MM.1S (cell line): ENCODE measurements around the gene CLEC9A.

ENCODE experiments used
- DNase-seq: peaks from one replicate; pipeline ENCODE4 v3.0.0-alpha.2; 2015
- H2AFZ ChIP-seq: fragments of 300-600 bp; sonication (generic); 2 replicates; pipeline ENCODE4 v1.6.0; 2016; ENCODE audit warnings: antibody characterized with exemption, low read length
- H3F3A ChIP-seq: fragments of 300-600 bp; sonication (generic); 2 replicates; pipeline ENCODE4 v1.6.1; 2016; ENCODE audit warnings: mild to moderate bottlenecking, antibody characterized with exemption, low read length, moderate library complexity, mixed read lengths; ENCODE audit not compliant: insufficient read depth
- H3K27ac ChIP-seq: fragments of 300-600 bp; sonication (generic); 2 replicates; pipeline ENCODE4 v1.5.1; 2016; ENCODE audit warnings: mild to moderate bottlenecking, low read length
- H3K27me3 ChIP-seq: fragments of 300-600 bp; sonication (generic); replicated peaks from 2 replicates; pipeline ENCODE4 v1.6.0; 2016; ENCODE audit warnings: low read length; ENCODE audit not compliant: insufficient read depth
- H3K36me3 ChIP-seq: fragments of 300-600 bp; sonication (generic); replicated peaks from 2 replicates; pipeline ENCODE4 v1.6.1; 2016; ENCODE audit warnings: mild to moderate bottlenecking, low read length, mixed read lengths; ENCODE audit not compliant: insufficient read depth
- H3K4me1 ChIP-seq: fragments of 300-600 bp; sonication (generic); 2 replicates; pipeline ENCODE4 v1.6.1; 2016; ENCODE audit warnings: low read length, mixed read lengths
- H3K4me2 ChIP-seq: fragments of 300-600 bp; sonication (generic); 2 replicates; pipeline ENCODE4 v1.6.0; 2016; ENCODE audit warnings: low read depth, low read length
- H3K4me3 ChIP-seq: fragments of 300-600 bp; sonication (generic); 2 replicates; pipeline ENCODE4 v1.5.1; 2016; ENCODE audit warnings: low read length, mixed read lengths
- H3K79me2 ChIP-seq: fragments of 300-600 bp; sonication (generic); 2 replicates; pipeline ENCODE4 v1.6.1; 2016; ENCODE audit warnings: mixed run types, low read length, mixed read lengths
- H3K9ac ChIP-seq: fragments of 300-600 bp; sonication (generic); 2 replicates; pipeline ENCODE4 v1.6.1; 2016; ENCODE audit warnings: low read length, mixed read lengths
- H3K9me2 ChIP-seq: fragments of 300-600 bp; sonication (generic); replicated peaks from 2 replicates; pipeline ENCODE4 v1.6.1; 2016; ENCODE audit warnings: mild to moderate bottlenecking, low read length, mixed read lengths; ENCODE audit not compliant: insufficient read depth
- H3K9me3 ChIP-seq: fragments of 300-600 bp; sonication (generic); replicated peaks from 2 replicates; pipeline ENCODE4 v1.6.1; 2016; ENCODE audit warnings: mild to moderate bottlenecking, low read length, mixed read lengths; ENCODE audit not compliant: insufficient read depth
- H4K20me1 ChIP-seq: fragments of 300-600 bp; sonication (generic); 2 replicates; pipeline ENCODE4 v1.6.1; 2016; ENCODE audit warnings: mild to moderate bottlenecking, low read length, moderate library complexity, mixed read lengths; ENCODE audit not compliant: insufficient read depth
- EZH2 ChIP-seq: fragments of 300-600 bp; sonication (generic); optimal IDR thresholded peaks from 2 replicates; pipeline ENCODE3; 2017; ENCODE audit warnings: low read depth, mild to moderate bottlenecking, antibody characterized with exemption, low read length, mixed read lengths
- EZH2phosphoT487 ChIP-seq: fragments of 300-600 bp; sonication (generic); IDR thresholded peaks from 2 replicates; pipeline ENCODE4 v1.6.1; 2018; ENCODE audit warnings: antibody characterized with exemption, low read length
- TF ChIP-seq, protein P1 (sequence below): fragments of 300-600 bp; sonication (generic); IDR thresholded peaks from 2 replicates; pipeline ENCODE4 v1.5.1; 2016; ENCODE audit warnings: antibody characterized with exemption, low read length, mixed read lengths

The CLEC9A gene

DNA sequence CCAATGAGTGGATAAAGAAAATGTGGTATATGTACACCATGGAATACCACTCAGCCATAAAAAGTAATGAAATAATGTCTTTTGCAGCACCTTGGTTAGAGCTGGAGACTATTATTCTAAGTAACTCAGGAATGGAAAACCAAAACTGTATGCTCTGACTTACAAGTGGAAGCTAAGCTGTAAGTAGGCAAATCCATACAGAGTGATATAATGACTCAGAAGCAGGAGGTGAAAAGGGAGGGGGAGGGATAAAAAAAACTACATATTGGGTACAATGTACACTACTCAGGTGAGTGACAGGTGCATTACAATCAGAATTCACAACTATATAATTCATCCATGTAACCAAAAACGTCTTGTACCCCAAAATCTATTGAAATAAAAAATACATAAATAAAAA lies 83.4 kb downstream of the CLEC9A start:
- Histone ChIP-seq H3K27me3 (no peaks in the 10 kb centered on the region), H3K4me1 (no peaks in the 10 kb centered on the region), H4K20me1 (no peaks in the 10 kb centered on the region), H3K4me2 (no peak overlapping the region), H2AFZ (no peak overlapping the region), H3K9ac (no peak overlapping the region), H3K36me3 (0 out of 2 replicates have a peak, but pooled peaks cover under 1% of the 10 kb centered on the region), H3K9me2 (no peaks in the 10 kb centered on the region), H3K4me3 (no peak overlapping the region), H3K9me3 (no peaks in the 10 kb centered on the region), H3F3A (no peaks in the 10 kb centered on the region), H3K27ac (no peak overlapping the region), H3K79me2 (no peaks in the 10 kb centered on the region)
- no peak for TF ChIP-seq EZH2phosphoT487
- no peak for TF ChIP-seq EZH2
- TF ChIP-seq, protein P1, sequence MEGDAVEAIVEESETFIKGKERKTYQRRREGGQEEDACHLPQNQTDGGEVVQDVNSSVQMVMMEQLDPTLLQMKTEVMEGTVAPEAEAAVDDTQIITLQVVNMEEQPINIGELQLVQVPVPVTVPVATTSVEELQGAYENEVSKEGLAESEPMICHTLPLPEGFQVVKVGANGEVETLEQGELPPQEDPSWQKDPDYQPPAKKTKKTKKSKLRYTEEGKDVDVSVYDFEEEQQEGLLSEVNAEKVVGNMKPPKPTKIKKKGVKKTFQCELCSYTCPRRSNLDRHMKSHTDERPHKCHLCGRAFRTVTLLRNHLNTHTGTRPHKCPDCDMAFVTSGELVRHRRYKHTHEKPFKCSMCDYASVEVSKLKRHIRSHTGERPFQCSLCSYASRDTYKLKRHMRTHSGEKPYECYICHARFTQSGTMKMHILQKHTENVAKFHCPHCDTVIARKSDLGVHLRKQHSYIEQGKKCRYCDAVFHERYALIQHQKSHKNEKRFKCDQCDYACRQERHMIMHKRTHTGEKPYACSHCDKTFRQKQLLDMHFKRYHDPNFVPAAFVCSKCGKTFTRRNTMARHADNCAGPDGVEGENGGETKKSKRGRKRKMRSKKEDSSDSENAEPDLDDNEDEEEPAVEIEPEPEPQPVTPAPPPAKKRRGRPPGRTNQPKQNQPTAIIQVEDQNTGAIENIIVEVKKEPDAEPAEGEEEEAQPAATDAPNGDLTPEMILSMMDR = no peak
- no peak for DNase-seq

DNA sequence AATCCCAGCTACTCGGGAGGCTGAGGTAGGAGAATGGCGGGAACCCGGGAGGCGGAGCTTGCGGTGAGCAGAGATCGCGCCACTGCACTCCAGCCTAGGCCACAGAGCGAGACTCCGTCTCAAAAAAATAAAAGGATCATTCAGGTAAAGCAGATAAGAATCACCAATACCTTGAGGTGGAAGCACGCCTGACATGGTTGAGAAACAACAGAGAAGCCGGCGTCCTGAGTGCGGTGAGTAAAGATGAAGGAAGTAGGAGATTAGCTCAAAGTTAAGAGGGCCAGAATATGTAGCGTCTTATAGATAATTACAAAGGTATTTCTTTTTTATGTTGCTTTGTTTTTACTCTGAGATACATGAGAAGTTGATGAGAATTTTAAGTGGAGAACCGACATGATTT lies 84.8 kb downstream of the CLEC9A start:
- H3K9me3 ChIP-seq = no peaks in the 10 kb centered on the region
- H3K27me3 ChIP-seq = no peaks in the 10 kb centered on the region
- no peaks in the 10 kb centered on the region for H3K79me2 ChIP-seq
- no peaks in the 10 kb centered on the region for H4K20me1 ChIP-seq
- H3K4me3 ChIP-seq = no peak overlapping the region
- H3K9me2 ChIP-seq = no peaks in the 10 kb centered on the region
- H3K36me3 ChIP-seq = 0 out of 2 replicates have a peak, but pooled peaks cover 3% of the 10 kb centered on the region
- no peak for DNase-seq
- TF ChIP-seq EZH2phosphoT487 (no peak), EZH2 (no peak)
- TF ChIP-seq, protein P1 = no peak
- H3K4me1 ChIP-seq = no peaks in the 10 kb centered on the region
- no peaks in the 10 kb centered on the region for H3F3A ChIP-seq
- no peak overlapping the region for H3K9ac ChIP-seq
- H3K27ac ChIP-seq = no peak overlapping the region
- no peak overlapping the region for H3K4me2 ChIP-seq
- no peak overlapping the region for H2AFZ ChIP-seq
